ENCODE data around the gene ADGRL1. TPM values are rescaled to one million over a fixed set of nuclear protein-coding genes. Genes with fewer than 3 reads are reported as not detected.
"Not testable (repeated sequence)": the region's sequence is repeated elsewhere in the genome, so short reads cannot be mapped to it uniquely, and the experiment has no call there.

The ADGRL1 gene
- total RNA-seq, 4 donors from 2014 or later = 2.4 to 64.0 (median 20.7) TPM

DNA sequence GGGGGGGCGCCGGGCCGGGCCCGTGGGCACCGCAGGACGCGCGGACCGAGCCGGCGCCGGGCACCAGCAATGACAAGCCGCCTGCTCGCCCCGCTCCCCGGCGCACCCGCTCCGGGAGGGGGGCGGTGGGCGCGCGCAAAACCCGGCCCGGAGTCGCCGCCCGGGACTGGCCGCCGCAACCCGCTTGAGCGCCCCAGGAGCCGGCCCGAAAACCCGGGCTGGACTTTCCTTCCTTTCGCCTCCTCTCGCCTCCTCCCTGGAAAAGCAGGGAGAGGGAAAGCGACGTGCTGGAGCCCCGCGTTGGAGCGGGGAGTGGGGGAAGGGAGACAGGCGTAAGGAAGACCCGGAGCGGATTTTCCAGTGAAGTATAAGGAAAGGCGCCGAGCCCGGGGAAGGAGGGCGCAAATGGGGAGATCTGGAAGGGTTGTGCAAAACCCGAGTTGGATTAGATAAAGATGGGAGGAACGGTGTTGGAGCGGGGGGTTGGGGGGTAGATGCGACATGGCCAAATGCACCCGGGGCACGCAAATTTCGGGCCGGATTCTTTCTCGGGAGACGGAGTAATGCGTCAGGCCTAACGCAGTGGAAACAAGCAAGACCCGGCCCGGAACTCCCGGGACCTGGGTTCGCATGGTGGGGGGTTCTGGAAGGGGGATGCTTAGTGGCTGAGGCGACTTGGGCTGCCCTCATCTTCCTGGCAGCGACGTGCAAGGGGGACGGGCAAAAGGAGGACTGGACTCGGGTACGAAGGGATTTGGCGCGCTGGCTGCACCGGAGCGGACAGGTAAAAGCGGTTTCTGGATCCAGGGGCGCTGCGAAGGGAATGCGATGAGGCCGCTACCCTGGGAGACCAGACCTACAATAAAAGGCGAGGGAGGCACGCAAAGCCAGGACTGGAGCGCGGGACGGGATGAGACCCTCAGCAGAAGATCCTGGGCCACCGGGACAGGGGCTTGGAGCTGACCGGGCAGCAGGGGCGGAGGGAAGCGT is 1.1 kb upstream of the ADGRL1 start:
- H3K27ac ChIP-seq = peak overlapping the region; percentile 79 to 82
- TF ChIP-seq, protein P1, sequence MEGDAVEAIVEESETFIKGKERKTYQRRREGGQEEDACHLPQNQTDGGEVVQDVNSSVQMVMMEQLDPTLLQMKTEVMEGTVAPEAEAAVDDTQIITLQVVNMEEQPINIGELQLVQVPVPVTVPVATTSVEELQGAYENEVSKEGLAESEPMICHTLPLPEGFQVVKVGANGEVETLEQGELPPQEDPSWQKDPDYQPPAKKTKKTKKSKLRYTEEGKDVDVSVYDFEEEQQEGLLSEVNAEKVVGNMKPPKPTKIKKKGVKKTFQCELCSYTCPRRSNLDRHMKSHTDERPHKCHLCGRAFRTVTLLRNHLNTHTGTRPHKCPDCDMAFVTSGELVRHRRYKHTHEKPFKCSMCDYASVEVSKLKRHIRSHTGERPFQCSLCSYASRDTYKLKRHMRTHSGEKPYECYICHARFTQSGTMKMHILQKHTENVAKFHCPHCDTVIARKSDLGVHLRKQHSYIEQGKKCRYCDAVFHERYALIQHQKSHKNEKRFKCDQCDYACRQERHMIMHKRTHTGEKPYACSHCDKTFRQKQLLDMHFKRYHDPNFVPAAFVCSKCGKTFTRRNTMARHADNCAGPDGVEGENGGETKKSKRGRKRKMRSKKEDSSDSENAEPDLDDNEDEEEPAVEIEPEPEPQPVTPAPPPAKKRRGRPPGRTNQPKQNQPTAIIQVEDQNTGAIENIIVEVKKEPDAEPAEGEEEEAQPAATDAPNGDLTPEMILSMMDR (IDR thresholded peaks at IDR 0.05) = peak in 2 of 4 experiments; percentile 36 to 63
- peak in 1 of 2 donors; percentile 81 for TF ChIP-seq POLR2A (IDR thresholded peaks at IDR 0.05)
- intact Hi-C loops (cut with DNase I; ENCODE audit: low total_unique reads); H3K4me1 ChIP-seq; H3K27me3 ChIP-seq; H3K9me3 ChIP-seq; H3K36me3 ChIP-seq: not testable (repeated sequence)
- H3K4me3 ChIP-seq = peak overlapping the region; percentile 43 to 69
- DNase-seq = peak; percentile 95 to 96

DNA sequence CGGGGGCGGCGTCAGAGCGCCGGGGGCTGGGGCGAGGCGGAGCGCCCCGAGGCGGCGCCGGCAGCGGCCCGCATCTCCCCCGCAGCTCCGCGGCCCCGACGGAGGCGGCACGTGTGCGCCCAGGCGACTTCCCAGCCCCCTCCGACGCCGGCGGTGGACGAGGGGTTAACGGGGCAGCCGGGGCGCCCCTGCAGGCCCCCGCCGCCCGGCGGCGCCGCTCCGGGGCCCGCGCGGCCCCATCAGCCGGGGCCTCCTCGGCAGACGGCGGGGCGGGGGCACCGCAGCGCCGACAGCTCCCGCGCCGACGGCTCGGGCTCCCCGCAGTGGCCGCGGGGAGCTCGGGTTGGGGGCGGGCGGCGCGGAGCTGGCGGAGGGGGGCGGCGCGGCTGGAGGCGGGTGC is 339 bp upstream of the ADGRL1 start:
- H3K36me3 ChIP-seq; H3K4me1 ChIP-seq; H3K9me3 ChIP-seq; H3K27me3 ChIP-seq; DNase-seq; intact Hi-C loops (cut with DNase I; ENCODE audit: low total_unique reads): not testable (repeated sequence)
- H3K27ac ChIP-seq = peak overlapping the region; percentile 40 to 79
- H3K4me3 ChIP-seq = peak overlapping the region; percentile 69 to 95

DNA sequence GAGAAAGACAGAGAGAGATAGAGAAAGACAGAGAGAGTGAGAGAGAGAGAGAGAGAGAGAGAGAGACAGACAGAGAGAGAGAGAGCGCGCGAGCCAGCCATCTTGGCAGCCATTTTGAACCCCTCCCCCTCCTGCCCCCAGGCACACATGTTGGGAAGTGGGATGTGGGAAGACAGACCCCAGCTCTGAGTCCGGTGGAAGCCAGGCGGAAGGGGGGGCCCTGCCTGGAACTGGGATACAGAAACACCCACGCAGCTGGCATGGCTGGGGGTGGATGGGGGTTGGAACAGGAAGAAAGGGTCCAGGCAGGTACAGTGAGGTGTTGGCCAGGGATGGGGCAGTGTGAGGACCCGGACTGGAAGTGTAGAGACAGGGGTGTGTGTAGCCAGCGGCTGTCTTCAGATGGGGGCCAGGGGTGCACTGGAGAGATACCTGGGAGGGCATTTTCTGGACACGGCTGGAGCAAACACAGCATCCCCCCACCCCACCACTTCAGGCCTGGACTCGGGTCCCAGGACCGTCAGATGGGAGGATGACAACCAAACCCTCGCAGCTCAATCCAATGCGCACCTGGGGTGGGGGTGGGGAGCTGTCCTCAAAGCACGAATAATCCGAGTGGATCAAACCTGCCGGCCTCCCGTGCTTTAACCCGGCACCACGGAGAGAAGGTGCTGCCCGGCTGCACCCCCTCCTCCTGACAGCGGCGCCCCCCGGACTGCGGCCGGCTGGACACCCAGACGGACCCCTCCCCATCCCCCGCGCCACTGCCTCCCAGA is 1.1 kb downstream of the ADGRL1 start:
- H3K4me1 ChIP-seq; DNase-seq; H3K9me3 ChIP-seq; intact Hi-C loops (cut with DNase I; ENCODE audit: low total_unique reads); H3K27me3 ChIP-seq; H3K36me3 ChIP-seq: not testable (repeated sequence)
- Histone ChIP-seq H3K27ac (peak overlapping the region in 1 of 2 donors; percentile 79), H3K4me3 (peak overlapping the region; percentile 69 to 95)

GRCh38 chr19:14204219-14204618 is 1.8 kb downstream of the ADGRL1 start:
- H3K4me3 ChIP-seq; H3K27me3 ChIP-seq; DNase-seq; H3K36me3 ChIP-seq; H3K4me1 ChIP-seq; H3K9me3 ChIP-seq; intact Hi-C loops (cut with DNase I; ENCODE audit: low total_unique reads): not testable (repeated sequence)
- peak overlapping the region in 1 of 2 donors; percentile 79 for H3K27ac ChIP-seq

GRCh38 chr19:14203788-14204187 is 2.2 kb downstream of the ADGRL1 start:
- intact Hi-C loops (cut with DNase I; ENCODE audit: low total_unique reads) = not testable (repeated sequence)

DNA sequence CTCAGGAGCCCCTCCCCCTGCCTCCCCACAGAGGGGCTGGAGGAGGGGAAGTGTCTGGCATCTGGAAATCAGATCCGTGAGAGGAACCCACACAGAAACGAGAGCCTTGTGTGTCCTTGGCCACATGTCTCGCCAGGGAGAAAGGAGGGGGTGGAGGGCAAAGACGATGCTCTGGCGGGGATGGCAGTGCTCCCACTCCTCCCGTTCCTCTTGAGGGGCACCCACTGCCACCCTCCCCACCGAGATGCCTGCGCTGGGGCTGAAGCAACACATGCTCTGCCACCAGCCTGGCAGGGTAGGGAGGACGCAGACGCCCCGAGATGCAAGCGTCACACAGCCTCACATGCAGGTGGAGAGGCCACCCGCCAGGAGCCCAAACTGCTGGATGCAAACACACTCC is 2.8 kb downstream of the ADGRL1 start:
- no peak for TF ChIP-seq POLR2A (IDR thresholded peaks at IDR 0.05)
- TF ChIP-seq, protein P1 (IDR thresholded peaks at IDR 0.05) = no peak
- Histone ChIP-seq H3K9me3 (no peaks in the 10 kb centered on the region), H3K36me3 (no peaks in the 10 kb centered on the region), H3K4me3 (no peak overlapping the region), H3K27me3 (peaks cover 0 to 5% of the 10 kb centered on the region in 2 donors), H3K4me1 (no peaks in the 10 kb centered on the region), H3K27ac (no peak overlapping the region)
- intact Hi-C loops (cut with DNase I; ENCODE audit: low total_unique reads) = no loop called here
- no peak for DNase-seq

More at GRCh38 chr19:14203788-14204187, 2.2 kb downstream of the ADGRL1 start:
- H3K4me3 ChIP-seq, H3K27ac ChIP-seq, H3K27me3 ChIP-seq, H3K9me3 ChIP-seq, DNase-seq, H3K4me1 ChIP-seq, H3K36me3 ChIP-seq: not testable (repeated sequence)

GRCh38 chr19:14201481-14201880 is 4.5 kb downstream of the ADGRL1 start:
- DNase-seq; H3K4me1 ChIP-seq; H3K4me3 ChIP-seq; intact Hi-C loops (cut with DNase I; ENCODE audit: low total_unique reads); H3K27me3 ChIP-seq; H3K9me3 ChIP-seq; H3K27ac ChIP-seq; H3K36me3 ChIP-seq: not testable (repeated sequence)

Data from uterus (tissue), 4 donors.